ENCODE results near the gene ARL8B. TPM values are rescaled to one million over a fixed set of nuclear protein-coding genes. Genes with fewer than 3 reads are reported as not detected.

The ARL8B gene
- polyA plus RNA-seq, 1 of the 3 experiments (the other 2 are of a cell fraction) = 21.9 TPM

GRCh38 chr3:5086708-5087107 lies 35.4 kb upstream of the ARL8B start:
- H3K36me3 ChIP-seq (replicated peaks in 1 of 2; ENCODE audit: control insufficient read depth in 1 of 2, insufficient read depth in 2 of 2, low read length in 1 of 2) = no peaks in the 10 kb centered on the region
- TF ChIP-seq TCF12 (IDR thresholded peaks at IDR 0.05) (no peak), NFIC (IDR thresholded peaks at IDR 0.05; ENCODE audit: borderline replicate concordance) (no peak), GABPA (IDR thresholded peaks at IDR 0.05; ENCODE audit: low read depth) (no peak), REST (IDR thresholded peaks at IDR 0.05; ENCODE audit: low read depth, low read length) (no peak), EZH2phosphoT487 (IDR thresholded peaks at IDR 0.05; ENCODE audit: borderline replicate concordance, low read depth) (no peak), RFX5 (IDR thresholded peaks at IDR 0.05; ENCODE audit: low read length) (no peak), FOSL2 (IDR thresholded peaks at IDR 0.05; ENCODE audit: borderline replicate concordance, low read depth) (no peak), POLR2AphosphoS5 (IDR thresholded peaks at IDR 0.05; ENCODE audit: low read depth, low read length) (no peak)
- no peaks in the 10 kb centered on the region for H3K9me3 ChIP-seq
- H3F3A ChIP-seq (replicated peaks; ENCODE audit: insufficient read depth) = no peaks in the 10 kb centered on the region
- no peaks in the 10 kb centered on the region for H3K79me2 ChIP-seq (ENCODE audit: insufficient read depth)
- no peaks in the 10 kb centered on the region for H3K9me2 ChIP-seq
- POLR2A ChIA-PET = no interaction called here
- CTCF ChIA-PET = interaction anchor here (0.8 to 1.4 kb wide), 3 partner anchors 9 to 736 kb away, joined by 3 to 5 read pairs (median 4); partner anchors contain the start of gene ARL8B
- H3K4me3 ChIP-seq (ENCODE audit: low read depth in 2 of 2, low read length in 1 of 2) = no peak overlapping the region
- H4K20me1 ChIP-seq (ENCODE audit: insufficient read depth) = no peaks in the 10 kb centered on the region
- WGBS (ENCODE audit: low lambda C conversion rate) = 50% methylated on average over 1 of the region's 1 CpG
- no peaks in the 10 kb centered on the region for H3K27me3 ChIP-seq (ENCODE audit: insufficient read depth)
- H3K4me1 ChIP-seq (ENCODE audit: control insufficient read depth in 1 of 2, insufficient read depth in 2 of 2, low read depth in 1 of 2, low read length in 1 of 2) = no peaks in the 10 kb centered on the region
- no peak overlapping the region for H3K4me2 ChIP-seq
- no peak for DNase-seq
- no peak overlapping the region for H3K27ac ChIP-seq (ENCODE audit: low read depth in 2 of 2, low read length in 1 of 2)
- H2AFZ ChIP-seq (ENCODE audit: low read depth) = no peak overlapping the region
- H3K9ac ChIP-seq = no peak overlapping the region

GRCh38 chr3:5087209-5087608 lies 34.9 kb upstream of the ARL8B start:
- H4K20me1 ChIP-seq (ENCODE audit: insufficient read depth) = no peaks in the 10 kb centered on the region
- no peaks in the 10 kb centered on the region for H3K27me3 ChIP-seq (ENCODE audit: insufficient read depth)
- no peaks in the 10 kb centered on the region for H3K4me1 ChIP-seq (ENCODE audit: control insufficient read depth in 1 of 2, insufficient read depth in 2 of 2, low read depth in 1 of 2, low read length in 1 of 2)
- no peak overlapping the region for H3K9ac ChIP-seq
- H3F3A ChIP-seq (replicated peaks; ENCODE audit: insufficient read depth) = no peaks in the 10 kb centered on the region
- 41% methylated on average over 4 of the region's 4 CpGs for WGBS (ENCODE audit: low lambda C conversion rate)
- no peak overlapping the region for H3K4me3 ChIP-seq (ENCODE audit: low read depth in 2 of 2, low read length in 1 of 2)
- H3K9me3 ChIP-seq = no peaks in the 10 kb centered on the region
- H3K79me2 ChIP-seq (ENCODE audit: insufficient read depth) = no peaks in the 10 kb centered on the region
- no peaks in the 10 kb centered on the region for H3K36me3 ChIP-seq (replicated peaks in 1 of 2; ENCODE audit: control insufficient read depth in 1 of 2, insufficient read depth in 2 of 2, low read length in 1 of 2)
- no peaks in the 10 kb centered on the region for H3K9me2 ChIP-seq
- H3K27ac ChIP-seq (ENCODE audit: low read depth in 2 of 2, low read length in 1 of 2) = no peak overlapping the region
- CTCF ChIA-PET = interaction anchor here (0.8 to 1.4 kb wide), 3 partner anchors 9 to 736 kb away, joined by 3 to 5 read pairs (median 4); partner anchors contain the start of gene ARL8B
- no peak overlapping the region for H2AFZ ChIP-seq (ENCODE audit: low read depth)
- DNase-seq = no peak
- no peak overlapping the region for H3K4me2 ChIP-seq
- POLR2A ChIA-PET = no interaction called here
- no peak for TF ChIP-seq EP300 (IDR thresholded peaks at IDR 0.05; ENCODE audit: borderline replicate concordance in 1 of 2, low read depth in 1 of 2, low read length in 1 of 2)
- TF ChIP-seq REST (IDR thresholded peaks at IDR 0.05; ENCODE audit: low read depth, low read length) = no peak
- no peak for TF ChIP-seq SMC3 (IDR thresholded peaks at IDR 0.05; ENCODE audit: low read depth, low read length)
- no peak for TF ChIP-seq RCOR1 (IDR thresholded peaks at IDR 0.05; ENCODE audit: low read length)
- TF ChIP-seq IRF3 (IDR thresholded peaks at IDR 0.05; ENCODE audit: low read depth, low read length) = no peak
- TF ChIP-seq GATA2 (CRISPR knock-in tag; IDR thresholded peaks at IDR 0.05) = no peak
- TF ChIP-seq RFX5 (IDR thresholded peaks at IDR 0.05; ENCODE audit: low read length) = no peak
- TF ChIP-seq SIN3A (IDR thresholded peaks at IDR 0.05; ENCODE audit: borderline replicate concordance, low read depth, low read length) = no peak
- TF ChIP-seq, protein P1, sequence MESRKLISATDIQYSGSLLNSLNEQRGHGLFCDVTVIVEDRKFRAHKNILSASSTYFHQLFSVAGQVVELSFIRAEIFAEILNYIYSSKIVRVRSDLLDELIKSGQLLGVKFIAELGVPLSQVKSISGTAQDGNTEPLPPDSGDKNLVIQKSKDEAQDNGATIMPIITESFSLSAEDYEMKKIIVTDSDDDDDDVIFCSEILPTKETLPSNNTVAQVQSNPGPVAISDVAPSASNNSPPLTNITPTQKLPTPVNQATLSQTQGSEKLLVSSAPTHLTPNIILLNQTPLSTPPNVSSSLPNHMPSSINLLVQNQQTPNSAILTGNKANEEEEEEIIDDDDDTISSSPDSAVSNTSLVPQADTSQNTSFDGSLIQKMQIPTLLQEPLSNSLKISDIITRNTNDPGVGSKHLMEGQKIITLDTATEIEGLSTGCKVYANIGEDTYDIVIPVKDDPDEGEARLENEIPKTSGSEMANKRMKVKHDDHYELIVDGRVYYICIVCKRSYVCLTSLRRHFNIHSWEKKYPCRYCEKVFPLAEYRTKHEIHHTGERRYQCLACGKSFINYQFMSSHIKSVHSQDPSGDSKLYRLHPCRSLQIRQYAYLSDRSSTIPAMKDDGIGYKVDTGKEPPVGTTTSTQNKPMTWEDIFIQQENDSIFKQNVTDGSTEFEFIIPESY (IDR thresholded peaks at IDR 0.05; ENCODE audit: borderline replicate concordance, low read depth) = no peak
- no peak for TF ChIP-seq POLR2AphosphoS5 (IDR thresholded peaks at IDR 0.05; ENCODE audit: low read depth, low read length)
- TF ChIP-seq NRF1 (IDR thresholded peaks at IDR 0.05; ENCODE audit: low read depth, low read length) = no peak
- no peak for TF ChIP-seq ELF1 (IDR thresholded peaks at IDR 0.05)
- no peak for TF ChIP-seq FOXJ3 (CRISPR knock-in tag; IDR thresholded peaks at IDR 0.05)
